A673 (cell line): ENCODE measurements around the gene CRYBG2.

Experiments
- EZH2 ChIP-seq: fragments of 200-600 bp; sonication (generic); IDR thresholded peaks from 2 replicates; pipeline ENCODE4 v1.6.1; 2017; ENCODE audit warnings: borderline replicate concordance, low read depth, mild to moderate bottlenecking, mixed read lengths, antibody characterized with exemption, low read length; ENCODE audit not compliant: poor library complexity, severe bottlenecking
- TF ChIP-seq, protein P1 (sequence below): fragments of 300-800, 200-600 bp; sonication (generic); conservative IDR thresholded peaks from 2 replicates; pipeline ENCODE4 v1.5.1; 2017; ENCODE audit warnings: low read depth, mild to moderate bottlenecking, antibody characterized with exemption, low read length, moderate library complexity, mixed read lengths

- TF ChIP-seq, protein P1, sequence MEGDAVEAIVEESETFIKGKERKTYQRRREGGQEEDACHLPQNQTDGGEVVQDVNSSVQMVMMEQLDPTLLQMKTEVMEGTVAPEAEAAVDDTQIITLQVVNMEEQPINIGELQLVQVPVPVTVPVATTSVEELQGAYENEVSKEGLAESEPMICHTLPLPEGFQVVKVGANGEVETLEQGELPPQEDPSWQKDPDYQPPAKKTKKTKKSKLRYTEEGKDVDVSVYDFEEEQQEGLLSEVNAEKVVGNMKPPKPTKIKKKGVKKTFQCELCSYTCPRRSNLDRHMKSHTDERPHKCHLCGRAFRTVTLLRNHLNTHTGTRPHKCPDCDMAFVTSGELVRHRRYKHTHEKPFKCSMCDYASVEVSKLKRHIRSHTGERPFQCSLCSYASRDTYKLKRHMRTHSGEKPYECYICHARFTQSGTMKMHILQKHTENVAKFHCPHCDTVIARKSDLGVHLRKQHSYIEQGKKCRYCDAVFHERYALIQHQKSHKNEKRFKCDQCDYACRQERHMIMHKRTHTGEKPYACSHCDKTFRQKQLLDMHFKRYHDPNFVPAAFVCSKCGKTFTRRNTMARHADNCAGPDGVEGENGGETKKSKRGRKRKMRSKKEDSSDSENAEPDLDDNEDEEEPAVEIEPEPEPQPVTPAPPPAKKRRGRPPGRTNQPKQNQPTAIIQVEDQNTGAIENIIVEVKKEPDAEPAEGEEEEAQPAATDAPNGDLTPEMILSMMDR = no peak
- no peak for TF ChIP-seq EZH2
Observed at GRCh38 chr1:26357121-26357602, 3.2 kb upstream of the CRYBG2 start.
